ENCODE results near the gene CORO2B.

The CORO2B gene

GRCh38 chr15:68572921-68573320 lies 5.9 kb upstream of the CORO2B start:
- H3K27me3 ChIP-seq (ENCODE audit: control insufficient read depth, insufficient read depth, low read length, poor library complexity, severe bottlenecking): peaks cover 16% of the 10 kb centered on the region
- H3K9me3 ChIP-seq (ENCODE audit: control insufficient read depth, low read length): no peaks in the 10 kb centered on the region
- H3K36me3 ChIP-seq (ENCODE audit: control insufficient read depth, insufficient read depth, low read length): no peaks in the 10 kb centered on the region
- H3K27ac ChIP-seq (ENCODE audit: insufficient read depth, low read depth, low read length, poor library complexity, severe bottlenecking): no peak overlapping the region
- WGBS, 2 experiments: 80 to 87% methylated on average over 6 of the region's 6 CpGs
- peaks cover 45% of the 10 kb centered on the region for H3K4me1 ChIP-seq (ENCODE audit: control insufficient read depth, insufficient read depth, low read length)
- no peak overlapping the region for H3K4me3 ChIP-seq (ENCODE audit: insufficient read depth, low read depth, low read length)

- H3K36me3 ChIP-seq (ENCODE audit: control insufficient read depth, insufficient read depth, low read length): no peaks in the 10 kb centered on the region
- 31 to 34% methylated on average over 4 of the region's 4 CpGs for WGBS, 2 experiments
- H3K27ac ChIP-seq (ENCODE audit: insufficient read depth, low read depth, low read length, poor library complexity, severe bottlenecking): no peak overlapping the region
- H3K4me1 ChIP-seq (ENCODE audit: control insufficient read depth, insufficient read depth, low read length): peaks cover 46% of the 10 kb centered on the region
- H3K27me3 ChIP-seq (ENCODE audit: control insufficient read depth, insufficient read depth, low read length, poor library complexity, severe bottlenecking): peaks cover 23% of the 10 kb centered on the region
- H3K4me3 ChIP-seq (ENCODE audit: insufficient read depth, low read depth, low read length): no peak overlapping the region
- H3K9me3 ChIP-seq (ENCODE audit: control insufficient read depth, low read length): no peaks in the 10 kb centered on the region
Observed at GRCh38 chr15:68574046-68574445, 4.7 kb upstream of the CORO2B start.

GRCh38 chr15:68574629-68575028 lies 4.2 kb upstream of the CORO2B start:
- Histone ChIP-seq H3K4me3 (ENCODE audit: insufficient read depth, low read depth, low read length) (no peak overlapping the region), H3K4me1 (ENCODE audit: control insufficient read depth, insufficient read depth, low read length) (peaks cover 46% of the 10 kb centered on the region), H3K27me3 (ENCODE audit: control insufficient read depth, insufficient read depth, low read length, poor library complexity, severe bottlenecking) (peaks cover 28% of the 10 kb centered on the region), H3K36me3 (ENCODE audit: control insufficient read depth, insufficient read depth, low read length) (no peaks in the 10 kb centered on the region), H3K9me3 (ENCODE audit: control insufficient read depth, low read length) (no peaks in the 10 kb centered on the region), H3K27ac (ENCODE audit: insufficient read depth, low read depth, low read length, poor library complexity, severe bottlenecking) (no peak overlapping the region)
- 62 to 66% methylated on average over 6 of the region's 6 CpGs for WGBS, 2 experiments

- Histone ChIP-seq H3K27me3 (ENCODE audit: control insufficient read depth, insufficient read depth, low read length, poor library complexity, severe bottlenecking) (peaks cover 35% of the 10 kb centered on the region), H3K36me3 (ENCODE audit: control insufficient read depth, insufficient read depth, low read length) (no peaks in the 10 kb centered on the region), H3K9me3 (ENCODE audit: control insufficient read depth, low read length) (no peaks in the 10 kb centered on the region), H3K4me1 (ENCODE audit: control insufficient read depth, insufficient read depth, low read length) (peaks cover 42% of the 10 kb centered on the region), H3K4me3 (ENCODE audit: insufficient read depth, low read depth, low read length) (no peak overlapping the region), H3K27ac (ENCODE audit: insufficient read depth, low read depth, low read length, poor library complexity, severe bottlenecking) (no peak overlapping the region)
- WGBS, 2 experiments: 90 to 94% methylated on average over 5 of the region's 5 CpGs
Observed at GRCh38 chr15:68576235-68576892, 2.4 kb upstream of the CORO2B start.

- WGBS, 2 experiments: 1% methylated on average over 79 of the region's 79 CpGs
Observed at GRCh38 chr15:68578175-68578979, 416 bp upstream of the CORO2B start.

GRCh38 chr15:68580026-68580882 lies 1.5 kb downstream of the CORO2B start:
- H3K9me3 ChIP-seq (ENCODE audit: control insufficient read depth, low read length): no peaks in the 10 kb centered on the region
- 71 to 78% methylated on average over 11 of the region's 11 CpGs for WGBS, 2 experiments
- peaks cover 22% of the 10 kb centered on the region for H3K4me1 ChIP-seq (ENCODE audit: control insufficient read depth, insufficient read depth, low read length)
- peaks cover 35% of the 10 kb centered on the region for H3K27me3 ChIP-seq (ENCODE audit: control insufficient read depth, insufficient read depth, low read length, poor library complexity, severe bottlenecking)
- no peaks in the 10 kb centered on the region for H3K36me3 ChIP-seq (ENCODE audit: control insufficient read depth, insufficient read depth, low read length)
- no peak overlapping the region for H3K27ac ChIP-seq (ENCODE audit: insufficient read depth, low read depth, low read length, poor library complexity, severe bottlenecking)
- no peak overlapping the region for H3K4me3 ChIP-seq (ENCODE audit: insufficient read depth, low read depth, low read length)

More at GRCh38 chr15:68578175-68578979, 416 bp upstream of the CORO2B start:
- no peaks in the 10 kb centered on the region for H3K9me3 ChIP-seq (ENCODE audit: control insufficient read depth, low read length)
- peak overlapping the region; percentile 46 for H3K4me3 ChIP-seq (ENCODE audit: insufficient read depth, low read depth, low read length)
- peaks cover 31% of the 10 kb centered on the region for H3K4me1 ChIP-seq (ENCODE audit: control insufficient read depth, insufficient read depth, low read length)
- H3K36me3 ChIP-seq (ENCODE audit: control insufficient read depth, insufficient read depth, low read length): no peaks in the 10 kb centered on the region
- no peak overlapping the region for H3K27ac ChIP-seq (ENCODE audit: insufficient read depth, low read depth, low read length, poor library complexity, severe bottlenecking)
- peaks cover 35% of the 10 kb centered on the region for H3K27me3 ChIP-seq (ENCODE audit: control insufficient read depth, insufficient read depth, low read length, poor library complexity, severe bottlenecking)

GRCh38 chr15:68580883-68581155 lies 2.0 kb downstream of the CORO2B start:
- Histone ChIP-seq H3K27ac (ENCODE audit: insufficient read depth, low read depth, low read length, poor library complexity, severe bottlenecking) (no peak overlapping the region), H3K4me3 (ENCODE audit: insufficient read depth, low read depth, low read length) (no peak overlapping the region), H3K9me3 (ENCODE audit: control insufficient read depth, low read length) (no peaks in the 10 kb centered on the region), H3K4me1 (ENCODE audit: control insufficient read depth, insufficient read depth, low read length) (peaks cover 22% of the 10 kb centered on the region), H3K27me3 (ENCODE audit: control insufficient read depth, insufficient read depth, low read length, poor library complexity, severe bottlenecking) (peaks cover 35% of the 10 kb centered on the region), H3K36me3 (ENCODE audit: control insufficient read depth, insufficient read depth, low read length) (no peaks in the 10 kb centered on the region)
- 77 to 90% methylated on average over 1 of the region's 1 CpG for WGBS, 2 experiments

GRCh38 chr15:68581725-68582124 lies 2.9 kb downstream of the CORO2B start:
- no peak overlapping the region for H3K4me3 ChIP-seq (ENCODE audit: insufficient read depth, low read depth, low read length)
- H3K27ac ChIP-seq (ENCODE audit: insufficient read depth, low read depth, low read length, poor library complexity, severe bottlenecking): no peak overlapping the region
- peaks cover 22% of the 10 kb centered on the region for H3K4me1 ChIP-seq (ENCODE audit: control insufficient read depth, insufficient read depth, low read length)
- H3K27me3 ChIP-seq (ENCODE audit: control insufficient read depth, insufficient read depth, low read length, poor library complexity, severe bottlenecking): peaks cover 31% of the 10 kb centered on the region
- H3K36me3 ChIP-seq (ENCODE audit: control insufficient read depth, insufficient read depth, low read length): no peaks in the 10 kb centered on the region
- no peaks in the 10 kb centered on the region for H3K9me3 ChIP-seq (ENCODE audit: control insufficient read depth, low read length)
- WGBS, 2 experiments: 89% methylated on average over 5 of the region's 5 CpGs

- peaks cover 26% of the 10 kb centered on the region for H3K27me3 ChIP-seq (ENCODE audit: control insufficient read depth, insufficient read depth, low read length, poor library complexity, severe bottlenecking)
- H3K4me3 ChIP-seq (ENCODE audit: insufficient read depth, low read depth, low read length): no peak overlapping the region
- no peaks in the 10 kb centered on the region for H3K36me3 ChIP-seq (ENCODE audit: control insufficient read depth, insufficient read depth, low read length)
- no peaks in the 10 kb centered on the region for H3K9me3 ChIP-seq (ENCODE audit: control insufficient read depth, low read length)
- H3K4me1 ChIP-seq (ENCODE audit: control insufficient read depth, insufficient read depth, low read length): peaks cover 22% of the 10 kb centered on the region
- 63 to 65% methylated on average over 4 of the region's 4 CpGs for whole genome bisulfite sequencing, 2 experiments
- H3K27ac ChIP-seq (ENCODE audit: insufficient read depth, low read depth, low read length, poor library complexity, severe bottlenecking): no peak overlapping the region
Observed at GRCh38 chr15:68582236-68582635, 3.4 kb downstream of the CORO2B start.

GRCh38 chr15:68582864-68583263 lies 4.1 kb downstream of the CORO2B start:
- H3K4me3 ChIP-seq (ENCODE audit: insufficient read depth, low read depth, low read length): no peak overlapping the region
- H3K36me3 ChIP-seq (ENCODE audit: control insufficient read depth, insufficient read depth, low read length): no peaks in the 10 kb centered on the region
- H3K9me3 ChIP-seq (ENCODE audit: control insufficient read depth, low read length): no peaks in the 10 kb centered on the region
- peaks cover 18% of the 10 kb centered on the region for H3K4me1 ChIP-seq (ENCODE audit: control insufficient read depth, insufficient read depth, low read length)
- peaks cover 20% of the 10 kb centered on the region for H3K27me3 ChIP-seq (ENCODE audit: control insufficient read depth, insufficient read depth, low read length, poor library complexity, severe bottlenecking)
- 86% methylated on average over 3 of the region's 3 CpGs for WGBS, 2 experiments
- H3K27ac ChIP-seq (ENCODE audit: insufficient read depth, low read depth, low read length, poor library complexity, severe bottlenecking): no peak overlapping the region

Measured in ectodermal cell (in vitro differentiated cells).